HepG2 (cell line): ENCODE results near the gene AGT. TPM values are rescaled to one million over a fixed set of nuclear protein-coding genes. Genes with fewer than 3 reads are reported as not detected.
A peak's percentile ranks its signal among the peaks of the same experiment; 100 is the strongest.

Source experiments
- AGO2 ChIP-seq: fragments of 200-400 bp; formaldehyde crosslinking; optimal IDR thresholded peaks from 2 replicates; pipeline ENCODE3; 2017; ENCODE audit warnings: mild to moderate bottlenecking, low read depth, low read length, moderate library complexity
- ESRRA ChIP-seq: sonication (generic); formaldehyde crosslinking; IDR thresholded peaks from 2 replicates; pipeline ENCODE4 v1.5.1; 2020; ENCODE audit warnings: mild to moderate bottlenecking, low read depth, missing genetic modification reagents
- FOXA1 ChIP-seq, 2 experiments: fragments of 450-650 bp in 1 of 2; sonication (generic) in 1 of 2; formaldehyde crosslinking in 1 of 2; IDR thresholded peaks; 2 replicates each; pipeline versions ENCODE4 v1.4.0 to v1.6.1; 2016 to 2020; ENCODE audit warnings: missing genetic modification reagents in 1 of 2
- FOXP1 ChIP-seq, 2 experiments: fragments of 450-650 bp in 1 of 2; IDR thresholded peaks; 2 replicates each; pipeline ENCODE4 v1.6.1; 2017 to 2018; ENCODE audit warnings: antibody characterized with exemption in 1 of 2
- GABPB1 ChIP-seq: IDR thresholded peaks from 2 replicates; pipeline ENCODE4 v1.6.1; 2016; ENCODE audit warnings: mild to moderate bottlenecking, missing genetic modification reagents, moderate library complexity, missing compliant biosample characterization
- ISX ChIP-seq: sonication (generic); formaldehyde crosslinking; conservative IDR thresholded peaks from 2 replicates; pipeline ENCODE4 v1.5.0; 2020; ENCODE audit warnings: missing genetic modification reagents
- KAT8 ChIP-seq: IDR thresholded peaks from 2 replicates; pipeline ENCODE4 v1.6.1; 2016; ENCODE audit warnings: missing genetic modification reagents, missing compliant biosample characterization
- KDM2A ChIP-seq: sonication (generic); formaldehyde crosslinking; IDR thresholded peaks from 2 replicates; pipeline ENCODE4 v1.4.0; 2020; ENCODE audit warnings: low read depth, missing genetic modification reagents, borderline replicate concordance
- KDM3A ChIP-seq: IDR thresholded peaks from 2 replicates; pipeline ENCODE4 v1.6.1; 2018; ENCODE audit warnings: low read depth, missing compliant biosample characterization
- KDM6A ChIP-seq: IDR thresholded peaks from 2 replicates; pipeline ENCODE4 v1.6.1; 2016; ENCODE audit warnings: low read depth
- MBD4 ChIP-seq: IDR thresholded peaks from 2 replicates; pipeline ENCODE4 v1.6.1; 2012; ENCODE audit warnings: low read length, inconsistent platforms, borderline replicate concordance
- MTERF4 ChIP-seq: sonication (generic); formaldehyde crosslinking; IDR thresholded peaks from 2 replicates; pipeline ENCODE4 v1.8.0; 2023; ENCODE audit warnings: mild to moderate bottlenecking, missing genetic modification reagents
- PRMT3 ChIP-seq: sonication (generic); formaldehyde crosslinking; IDR thresholded peaks from 2 replicates; pipeline ENCODE4 v1.8.1; 2022; ENCODE audit warnings: low read depth, mild to moderate bottlenecking, moderate library complexity, missing genetic modification reagents, borderline replicate concordance
- REPIN1 ChIP-seq: sonication (generic); formaldehyde crosslinking; IDR thresholded peaks from 2 replicates; pipeline ENCODE4 v1.8.0; 2022; ENCODE audit warnings: missing genetic modification reagents, low read depth, mild to moderate bottlenecking, borderline replicate concordance
- SIX1 ChIP-seq: sonication (generic); formaldehyde crosslinking; IDR thresholded peaks from 2 replicates; pipeline ENCODE4 v1.4.0; 2020; ENCODE audit warnings: missing genetic modification reagents, borderline replicate concordance
- SMAD9 ChIP-seq: sonication (generic); formaldehyde crosslinking; IDR thresholded peaks from 2 replicates; pipeline ENCODE4 v1.5.1; 2020; ENCODE audit warnings: mild to moderate bottlenecking, missing genetic modification reagents
- SMARCE1 ChIP-seq: fragments of 450-650 bp; IDR thresholded peaks from 2 replicates; pipeline ENCODE4 v1.6.1; 2017; ENCODE audit warnings: borderline replicate concordance
- STAG1 ChIP-seq: sonication (generic); formaldehyde crosslinking; IDR thresholded peaks from 2 replicates; pipeline ENCODE4 v1.4.0; 2020; ENCODE audit warnings: missing genetic modification reagents
- STAT5B ChIP-seq: sonication (generic); formaldehyde crosslinking; IDR thresholded peaks from 2 replicates; pipeline ENCODE4 v1.4.0; 2020; ENCODE audit warnings: missing genetic modification reagents
- TEAD3 ChIP-seq: optimal IDR thresholded peaks from 2 replicates; pipeline ENCODE3; 2016; ENCODE audit warnings: borderline replicate concordance
- USF2 ChIP-seq, 2 experiments: sonication (generic) in 1 of 2; formaldehyde crosslinking in 1 of 2; IDR thresholded peaks; 2 replicates each; pipeline versions ENCODE4 v1.5.1 to v1.6.1; 2011 to 2020; ENCODE audit warnings: borderline replicate concordance in 1 of 2, low read depth in 1 of 2, low read length in 1 of 2, mild to moderate bottlenecking in 1 of 2, missing genetic modification reagents in 1 of 2, moderate library complexity in 1 of 2
- ZFP36 ChIP-seq: fragments of 150-350 bp; IDR thresholded peaks from 2 replicates; pipeline ENCODE4 v1.6.1; 2018; ENCODE audit warnings: borderline replicate concordance, low read length, low read depth; ENCODE audit not compliant: partially characterized antibody
- ZFP36L2 ChIP-seq: sonication (generic); formaldehyde crosslinking; IDR thresholded peaks from 2 replicates; pipeline ENCODE4 v1.4.0; 2020; ENCODE audit warnings: missing genetic modification reagents
- ZNF292 ChIP-seq: sonication (generic); formaldehyde crosslinking; IDR thresholded peaks from 2 replicates; pipeline ENCODE4 v1.8.1; 2022; ENCODE audit warnings: mild to moderate bottlenecking, low read depth, missing genetic modification reagents, borderline replicate concordance
- ZSCAN29 ChIP-seq: sonication (generic); formaldehyde crosslinking; conservative IDR thresholded peaks from 2 replicates; pipeline ENCODE4 v1.4.0; 2020; ENCODE audit warnings: mild to moderate bottlenecking, missing genetic modification reagents
- polyA plus RNA-seq, 8 experiments: library from polyadenylated mRNA; depleted of rRNA in 3 of 8; stranded (reverse) in 7 of 8; unstranded in 1 of 8; fragments of >200 nt; fragmentation: Illumina TruSeq in 4 of 8; extraction: Trizol in 4 of 8; gene quantifications; 2 replicates each; pipeline versions ENCODE4 v1.2.1 to v1.2.3, GENCODE V29; 2011 to 2016; ENCODE audit warnings: low read depth in 4 of 8, missing spikeins in 1 of 8, mixed read lengths in 1 of 8; ENCODE audit not compliant: insufficient read depth in 1 of 8
- total RNA-seq, 5 experiments: library from RNA; depleted of rRNA; stranded (reverse); fragments of >200 nt; fragmentation: Illumina TruSeq; extraction: Trizol; gene quantifications; 2 replicates each; pipeline ENCODE4 v1.2.3, GENCODE V29; 2016; ENCODE audit warnings: low read depth in 1 of 5

The AGT gene
- total and polyA plus RNA-seq, 2 of the 13 experiments (the other 11 are each of a cell fraction or from before 2014, with no cell fraction given) = 892 to 2,071 TPM

- peak; percentile 99 for TF ChIP-seq ZNF292
- peak; percentile 79 for TF ChIP-seq TEAD3 (CRISPR knock-in tag)
- TF ChIP-seq FOXP1 (IDR thresholded peaks at IDR 0.05) = no peak
- peak; percentile 89 for TF ChIP-seq FOXP1 (CRISPR knock-in tag; IDR thresholded peaks at IDR 0.05)
- no peak for TF ChIP-seq SMARCE1
- TF ChIP-seq ISX = no peak
- TF ChIP-seq PRMT3 (CRISPR knock-in tag) = peak; percentile 85
- TF ChIP-seq KAT8 (CRISPR knock-in tag) = peak; percentile 87
- TF ChIP-seq KDM3A (CRISPR knock-in tag) = peak; percentile 90; the same call in 1 of the 2 replicates
- TF ChIP-seq USF2 (IDR thresholded peaks at IDR 0.05; ENCODE audit: low read depth, low read length) = no peak
- peak; percentile 64 for TF ChIP-seq USF2 (CRISPR knock-in tag; IDR thresholded peaks at IDR 0.05; ENCODE audit: borderline replicate concordance)
- peak; percentile 82; the same call in 1 of the 2 replicates for TF ChIP-seq KDM2A (CRISPR knock-in tag)
- TF ChIP-seq STAT5B = 0 out of 2 replicates have a peak, but pooled peaks have one; percentile 20
- peak; percentile 84 for TF ChIP-seq GABPB1
- TF ChIP-seq ZFP36 = no peak
- 0 out of 2 replicates have a peak, but pooled peaks have one; percentile 84 for TF ChIP-seq ZSCAN29 (CRISPR knock-in tag)
- TF ChIP-seq MTERF4 (CRISPR knock-in tag) = no peak; the same call in none of the 2 replicates
- no peak for TF ChIP-seq FOXA1 (IDR thresholded peaks at IDR 0.05)
- TF ChIP-seq FOXA1 (CRISPR knock-in tag; IDR thresholded peaks at IDR 0.05) = 0 out of 2 replicates have a peak, but pooled peaks have one; percentile 59
- peak; percentile 97 for TF ChIP-seq SIX1 (CRISPR knock-in tag)
- TF ChIP-seq ESRRA (CRISPR knock-in tag) = peak; percentile 100
- TF ChIP-seq ZFP36L2 (CRISPR knock-in tag) = 0 out of 2 replicates have a peak, but pooled peaks have one; percentile 9
- TF ChIP-seq AGO2 = no peak
- peak; percentile 98 for TF ChIP-seq KDM6A (CRISPR knock-in tag)
- TF ChIP-seq MBD4 = no peak
- no peak for TF ChIP-seq SMAD9
- peak; percentile 81; the same call in 1 of the 2 replicates for TF ChIP-seq REPIN1 (CRISPR knock-in tag)
- TF ChIP-seq STAG1 (CRISPR knock-in tag) = no peak; the same call in none of the 2 replicates
These were observed at the start of gene AGT (continued) for GRCh38 chr1:230713915-230714764.
